IMR-90 (cell line): Measurements from ENCODE around the gene CHD2. TPM values are rescaled to one million over a fixed set of nuclear protein-coding genes. Genes with fewer than 3 reads are reported as not detected.

Experiments used
- ATAC-seq: fragments of 200-7000 bp; cut with Tn5 transposase; 2 replicates; pipeline ENCODE4 v1.9.1; 2020; ENCODE audit warnings: low read depth, mild to moderate bottlenecking, moderate library complexity
- BruUV-seq: library from RNA; stranded (reverse); fragments of 400-500 nt; replicated peaks from 2 replicates; lab custom pipeline; 2021; lab: Mats Ljungman, UMichigan
- CTCF ChIA-PET: fragments of 300-600 bp; formaldehyde crosslinking; extraction: SDS; loops from one replicate; lab custom pipeline; 2021; ENCODE audit warnings: antibody characterized with exemption; lab: Yijun Ruan, JAX
- POLR2A ChIA-PET: fragments of 300-600 bp; sonication (Branson Sonifier 250); formaldehyde crosslinking; loops from one replicate; lab custom pipeline; 2022; ENCODE audit warnings: antibody characterized with exemption; ENCODE audit not compliant: unreplicated experiment; lab: Charles Lee
- DNase-seq: peaks from one replicate; pipeline ENCODE4 v3.0.0; 2013
- H2AFZ ChIP-seq: replicated peaks from 2 replicates; pipeline ENCODE3; 2013; ENCODE audit warnings: low read length, mild to moderate bottlenecking; ENCODE audit not compliant: poor library complexity
- H2AK5ac ChIP-seq: 2 replicates; pipeline ENCODE4 v1.6.1; 2013; ENCODE audit warnings: low read depth, low read length, inconsistent platforms
- H2AK9ac ChIP-seq: replicated peaks from 2 replicates; pipeline ENCODE3; 2013; ENCODE audit warnings: mild to moderate bottlenecking, low read depth, low read length, moderate library complexity; ENCODE audit not compliant: poor library complexity
- H2BK120ac ChIP-seq: 2 replicates; pipeline ENCODE4 v1.6.1; 2013; ENCODE audit warnings: low read depth, low read length, inconsistent platforms
- H2BK15ac ChIP-seq: 3 replicates; pipeline ENCODE4 v1.6.1; 2013; ENCODE audit warnings: low read depth, low read length, inconsistent platforms
- H2BK20ac ChIP-seq: 2 replicates; pipeline ENCODE4 v1.6.1; 2013; ENCODE audit warnings: low read depth, mild to moderate bottlenecking, inconsistent platforms, low read length, moderate library complexity
- H2BK5ac ChIP-seq: 2 replicates; pipeline ENCODE4 v1.6.1; 2013; ENCODE audit warnings: mild to moderate bottlenecking, low read depth, low read length, inconsistent platforms; ENCODE audit not compliant: poor library complexity, severe bottlenecking
- H3K14ac ChIP-seq: replicated peaks from 2 replicates; pipeline ENCODE4 v1.6.1; 2013; ENCODE audit warnings: low read depth, low read length, inconsistent platforms
- H3K18ac ChIP-seq: 2 replicates; pipeline ENCODE4 v1.6.1; 2013; ENCODE audit warnings: low read depth, low read length, control low read depth
- H3K23ac ChIP-seq: 2 replicates; pipeline ENCODE4 v1.6.1; 2013; ENCODE audit warnings: low read depth, low read length, inconsistent platforms
- H3K27ac ChIP-seq: 2 replicates; pipeline ENCODE4 v1.5.1; 2013; ENCODE audit warnings: mild to moderate bottlenecking, control low read depth, low read length; ENCODE audit not compliant: insufficient read depth
- H3K27me3 ChIP-seq: 2 replicates; pipeline ENCODE4 v1.6.1; 2013; ENCODE audit warnings: low read length; ENCODE audit not compliant: control insufficient read depth, insufficient read depth
- H3K36me3 ChIP-seq: 2 replicates; pipeline ENCODE4 v1.6.1; 2013; ENCODE audit warnings: low read length, mixed read lengths; ENCODE audit not compliant: control insufficient read depth, insufficient read depth
- H3K4ac ChIP-seq: 2 replicates; pipeline ENCODE4 v1.6.1; 2013; ENCODE audit warnings: low read depth, low read length, inconsistent platforms
- H3K4me1 ChIP-seq: 2 replicates; pipeline ENCODE4 v1.6.1; 2013; ENCODE audit warnings: low read length, mixed read lengths; ENCODE audit not compliant: control insufficient read depth, insufficient read depth
- H3K4me2 ChIP-seq: 2 replicates; pipeline ENCODE4 v1.6.1; 2013; ENCODE audit warnings: low read depth, mild to moderate bottlenecking, control low read depth, low read length, moderate library complexity
- H3K4me3 ChIP-seq: 2 replicates; pipeline ENCODE4 v1.5.1; 2013; ENCODE audit warnings: low read depth, mild to moderate bottlenecking, control low read depth, low read length, moderate library complexity; ENCODE audit not compliant: insufficient read depth
- H3K56ac ChIP-seq: 2 replicates; pipeline ENCODE4 v1.6.1; 2013; ENCODE audit warnings: low read length, inconsistent platforms; ENCODE audit not compliant: insufficient read depth; ENCODE audit errors: extremely low read depth
- H3K79me1 ChIP-seq, 2 experiments: 2 replicates each; pipeline ENCODE4 v1.6.1; 2013; ENCODE audit warnings: low read length in 2 of 2, inconsistent platforms in 1 of 2, low read depth in 1 of 2
- H3K9ac ChIP-seq: 2 replicates; pipeline ENCODE4 v1.6.1; 2013; ENCODE audit warnings: low read depth, low read length, control low read depth
- H3K9me1 ChIP-seq: 2 replicates; pipeline ENCODE4 v1.6.1; 2013; ENCODE audit warnings: low read length, inconsistent platforms; ENCODE audit not compliant: insufficient read depth
- H3K9me3 ChIP-seq: 2 replicates; pipeline ENCODE4 v1.6.1; 2013; ENCODE audit warnings: low read length; ENCODE audit not compliant: control insufficient read depth, insufficient read depth
- H4K20me1 ChIP-seq: 2 replicates; pipeline ENCODE4 v1.6.1; 2013; ENCODE audit warnings: low read length, inconsistent platforms; ENCODE audit not compliant: insufficient read depth
- H4K5ac ChIP-seq: 2 replicates; pipeline ENCODE4 v1.6.1; 2013; ENCODE audit warnings: mild to moderate bottlenecking, low read depth, low read length, control low read depth
- H4K8ac ChIP-seq, 2 experiments: 2 replicates each; pipeline ENCODE4 v1.6.1; 2013; ENCODE audit warnings: low read depth in 2 of 2, low read length in 2 of 2, control low read depth in 1 of 2, inconsistent platforms in 1 of 2
- H4K91ac ChIP-seq: 2 replicates; pipeline ENCODE4 v1.6.1; 2013; ENCODE audit warnings: low read depth, low read length, inconsistent platforms; ENCODE audit not compliant: insufficient read depth
- BHLHE40 ChIP-seq: fragments of 150-350 bp; IDR thresholded peaks from 2 replicates; pipeline ENCODE4 v1.6.1; 2016; ENCODE audit warnings: mild to moderate bottlenecking, low read depth, low read length
- CEBPB ChIP-seq: IDR thresholded peaks from 2 replicates; pipeline ENCODE4 v1.6.1; 2012; ENCODE audit warnings: low read depth, low read length, improper control_type of control experiment
- CHD1 ChIP-seq: IDR thresholded peaks from 2 replicates; pipeline ENCODE4 v1.6.1; 2012; ENCODE audit warnings: low read depth, low read length, improper control_type of control experiment
- ELK1 ChIP-seq: fragments of 150-350 bp; IDR thresholded peaks from 2 replicates; pipeline ENCODE4 v1.6.1; 2016; ENCODE audit warnings: low read depth, mild to moderate bottlenecking, low read length, moderate library complexity, borderline replicate concordance
- FOS ChIP-seq: fragments of 150-350 bp; IDR thresholded peaks from 2 replicates; pipeline ENCODE4 v1.6.1; 2016; ENCODE audit warnings: low read depth, low read length
- MAFK ChIP-seq: IDR thresholded peaks from 2 replicates; pipeline ENCODE4 v1.6.1; 2012; ENCODE audit warnings: low read depth, low read length, improper control_type of control experiment
- MAZ ChIP-seq: IDR thresholded peaks from 2 replicates; pipeline ENCODE4 v1.6.1; 2012; ENCODE audit warnings: low read depth, mild to moderate bottlenecking, low read length, improper control_type of control experiment, moderate library complexity, borderline replicate concordance
- MXI1 ChIP-seq: IDR thresholded peaks from 2 replicates; pipeline ENCODE4 v1.6.1; 2012; ENCODE audit warnings: low read depth, mild to moderate bottlenecking, low read length, moderate library complexity, borderline replicate concordance
- NFE2L2 ChIP-seq: fragments of 150-350 bp; IDR thresholded peaks from 2 replicates; pipeline ENCODE4 v1.6.1; 2016; ENCODE audit warnings: low read depth, mild to moderate bottlenecking, low read length
- POLR2A ChIP-seq: IDR thresholded peaks from 2 replicates; pipeline ENCODE4 v1.6.1; 2012; ENCODE audit warnings: mild to moderate bottlenecking, low read depth, low read length
- RAD21 ChIP-seq: IDR thresholded peaks from 2 replicates; pipeline ENCODE4 v1.6.1; 2012; ENCODE audit warnings: low read length, improper control_type of control experiment
- RCOR1 ChIP-seq: IDR thresholded peaks from 2 replicates; pipeline ENCODE4 v1.6.1; 2012; ENCODE audit warnings: mild to moderate bottlenecking, low read length, improper control_type of control experiment; ENCODE audit not compliant: insufficient replicate concordance
- RFX5 ChIP-seq: IDR thresholded peaks from 2 replicates; pipeline ENCODE4 v1.8.0; 2012; ENCODE audit warnings: low read depth, mild to moderate bottlenecking, low read length, moderate library complexity
- SMC3 ChIP-seq: fragments of 150-350 bp; IDR thresholded peaks from 2 replicates; pipeline ENCODE4 v1.6.1; 2016; ENCODE audit warnings: low read depth, mild to moderate bottlenecking, antibody characterized with exemption, low read length, moderate library complexity
- USF2 ChIP-seq: fragments of 150-350 bp; IDR thresholded peaks from 2 replicates; pipeline ENCODE4 v1.6.1; 2017; ENCODE audit warnings: mild to moderate bottlenecking, antibody characterized with exemption, low read length, low read depth
- WGBS, 2 experiments: methylation state at CpG; one replicate each; pipeline versions ENCODE4 v1.1.5 to v1.1.7; 2013; ENCODE audit warnings: missing lambda C conversion rate in 2 of 2; ENCODE audit not compliant: insufficient read length in 1 of 2; ENCODE audit errors: extremely low coverage in 2 of 2; 5-methylcytosine and 5-hydroxymethylcytosine counted together
- dilution Hi-C: fragments of 300-500 bp; cut with HindIII; formaldehyde crosslinking; loops from one replicate; pipeline ENCODE4 v1.14.3; 2018; ENCODE audit warnings: low sequenced_read_pairs; ENCODE audit not compliant: unreplicated experiment
- in situ Hi-C: fragments of 300-500 bp; cut with MboI; formaldehyde crosslinking; loops from 3 replicates; pipeline ENCODE4 v1.14.3; 2019; ENCODE audit warnings: low sequenced_read_pairs, inconsistent platforms, mixed read lengths
- intact Hi-C: fragments of 100-400 bp; cut with micrococcal nuclease; formaldehyde crosslinking; loops from 2 replicates; pipeline ENCODE4 v1.10.0; 2022
- polyA plus RNA-seq, 3 experiments: library from polyadenylated mRNA; depleted of rRNA; stranded (reverse); fragments of >200 nt; gene quantifications; 2 replicates each; pipeline ENCODE4 v1.2.3, GENCODE V29; 2012; ENCODE audit warnings: low replicate concordance in 1 of 3
- total RNA-seq: library from RNA; depleted of rRNA; stranded (reverse); fragments of >200 nt; gene quantifications from 2 replicates; pipeline ENCODE4 v1.2.3, GENCODE V29; 2012
- TF ChIP-seq, protein P1 (sequence below): conservative IDR thresholded peaks from 2 replicates; pipeline ENCODE4 v1.5.1; 2012; ENCODE audit warnings: mild to moderate bottlenecking, low read depth, low read length, improper control_type of control experiment

Gene CHD2
- total and polyA plus RNA-seq, 2 of the 4 experiments (the other 2 are of a cell fraction) = 44.9 to 64.7 TPM

DNA sequence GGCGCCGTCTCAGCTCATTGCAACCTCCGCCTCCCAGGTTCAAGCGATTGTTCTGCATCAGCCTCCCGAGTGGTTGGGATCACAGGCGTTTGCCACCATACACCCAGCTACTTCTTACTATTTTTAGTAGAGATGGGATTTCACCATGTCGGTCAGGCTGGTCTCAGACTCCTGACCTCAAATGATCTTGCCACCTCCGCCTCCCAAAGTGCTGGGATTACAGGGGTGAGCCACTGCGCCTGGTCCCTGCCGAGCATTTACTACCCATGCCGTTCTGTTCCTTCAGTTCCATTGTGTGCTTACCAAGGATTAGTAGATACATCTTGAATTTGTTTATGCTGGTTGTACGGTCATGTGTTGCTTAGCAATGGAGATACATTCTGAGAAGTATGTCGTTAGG is 10.3 kb downstream of the CHD2 start:
- H4K5ac ChIP-seq = no peak overlapping the region
- ChIA-PET CTCF (no interaction called here), POLR2A (no interaction called here)
- H3K4me1 ChIP-seq = peaks cover 32% of the 10 kb centered on the region
- no peak overlapping the region for H3K4me2 ChIP-seq
- peak overlapping the region in 1 of 2 experiments; percentile 2; a peak in 1 of 4 replicates for H4K8ac ChIP-seq
- no peak overlapping the region for H3K9ac ChIP-seq
- H3K36me3 ChIP-seq = peaks cover 22% of the 10 kb centered on the region
- no peaks in the 10 kb centered on the region for H3K27me3 ChIP-seq
- in situ Hi-C loops (loop anchor here (5.0 kb wide), 1 partner anchor 108 kb away; no protein-coding TSS in a partner anchor), intact Hi-C loops (loop anchor here (10.0 kb wide), 1 partner anchor 176 kb away; no protein-coding TSS in a partner anchor), dilution Hi-C loops (no loop called here)
- no peaks in the 10 kb centered on the region for H3K9me3 ChIP-seq
- H3K4ac ChIP-seq = peak overlapping the region; percentile 14; the same call in 1 of the 2 replicates
- H4K91ac ChIP-seq = no peak overlapping the region
- no peak for DNase-seq
- no peak overlapping the region for H2BK20ac ChIP-seq
- H3K27ac ChIP-seq = peak overlapping the region; percentile 32; the same call in 1 of the 2 replicates
- H3K4me3 ChIP-seq = no peak overlapping the region
- no CpG with 5 or more reads among the region's 13 CpGs for WGBS, 2 experiments
- H3K18ac ChIP-seq = no peak overlapping the region
- peaks cover 0 to 29% of the 10 kb centered on the region in 2 experiments; a peak in 2 of 4 replicates for H3K79me1 ChIP-seq
- ATAC-seq = no peak
- H4K20me1 ChIP-seq = peaks cover 72% of the 10 kb centered on the region
- H3K23ac ChIP-seq = peak overlapping the region; percentile 18; the same call in 1 of the 2 replicates
- peak overlapping the region; percentile 61 for H3K14ac ChIP-seq
- no peak overlapping the region for H2AK9ac ChIP-seq
- peaks cover 8% of the 10 kb centered on the region for H3K9me1 ChIP-seq
- TF ChIP-seq RFX5 (no peak), BHLHE40 (no peak), MAFK (no peak), CEBPB (no peak), FOS (no peak), SMC3 (no peak), MXI1 (no peak), NFE2L2 (no peak), RCOR1 (no peak), MAZ (no peak), POLR2A (no peak), CHD1 (no peak), ELK1 (no peak), USF2 (no peak), RAD21 (no peak)
- TF ChIP-seq, protein P1, sequence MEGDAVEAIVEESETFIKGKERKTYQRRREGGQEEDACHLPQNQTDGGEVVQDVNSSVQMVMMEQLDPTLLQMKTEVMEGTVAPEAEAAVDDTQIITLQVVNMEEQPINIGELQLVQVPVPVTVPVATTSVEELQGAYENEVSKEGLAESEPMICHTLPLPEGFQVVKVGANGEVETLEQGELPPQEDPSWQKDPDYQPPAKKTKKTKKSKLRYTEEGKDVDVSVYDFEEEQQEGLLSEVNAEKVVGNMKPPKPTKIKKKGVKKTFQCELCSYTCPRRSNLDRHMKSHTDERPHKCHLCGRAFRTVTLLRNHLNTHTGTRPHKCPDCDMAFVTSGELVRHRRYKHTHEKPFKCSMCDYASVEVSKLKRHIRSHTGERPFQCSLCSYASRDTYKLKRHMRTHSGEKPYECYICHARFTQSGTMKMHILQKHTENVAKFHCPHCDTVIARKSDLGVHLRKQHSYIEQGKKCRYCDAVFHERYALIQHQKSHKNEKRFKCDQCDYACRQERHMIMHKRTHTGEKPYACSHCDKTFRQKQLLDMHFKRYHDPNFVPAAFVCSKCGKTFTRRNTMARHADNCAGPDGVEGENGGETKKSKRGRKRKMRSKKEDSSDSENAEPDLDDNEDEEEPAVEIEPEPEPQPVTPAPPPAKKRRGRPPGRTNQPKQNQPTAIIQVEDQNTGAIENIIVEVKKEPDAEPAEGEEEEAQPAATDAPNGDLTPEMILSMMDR = no peak
- peak overlapping the region; percentile 18 for H2BK5ac ChIP-seq
- peak overlapping the region; percentile 22 for H2AK5ac ChIP-seq
- no peak overlapping the region for H2AFZ ChIP-seq
- BruUV-seq = no TSS peak
- H2BK120ac ChIP-seq = no peak overlapping the region
- H2BK15ac ChIP-seq = no peak overlapping the region
- H3K56ac ChIP-seq = no peak overlapping the region
